Loucy (cell line): ENCODE measurements around the gene SBK3.
"Not testable (repeated sequence)": the region's sequence is repeated elsewhere in the genome, so short reads cannot be mapped to it uniquely, and the experiment has no call there.

ENCODE experiments used
- EZH2phosphoT487 ChIP-seq: fragments of 200-600 bp; IDR thresholded peaks from 2 replicates; pipeline ENCODE4 v1.6.1; 2018; ENCODE audit warnings: antibody characterized with exemption, mild to moderate bottlenecking, moderate library complexity, borderline replicate concordance
- TF ChIP-seq, protein P1 (sequence below): fragments of 200-600 bp; sonication (generic); conservative IDR thresholded peaks from 2 replicates; pipeline ENCODE4 v1.5.1; 2014; ENCODE audit warnings: mild to moderate bottlenecking, antibody characterized with exemption, low read length

DNA sequence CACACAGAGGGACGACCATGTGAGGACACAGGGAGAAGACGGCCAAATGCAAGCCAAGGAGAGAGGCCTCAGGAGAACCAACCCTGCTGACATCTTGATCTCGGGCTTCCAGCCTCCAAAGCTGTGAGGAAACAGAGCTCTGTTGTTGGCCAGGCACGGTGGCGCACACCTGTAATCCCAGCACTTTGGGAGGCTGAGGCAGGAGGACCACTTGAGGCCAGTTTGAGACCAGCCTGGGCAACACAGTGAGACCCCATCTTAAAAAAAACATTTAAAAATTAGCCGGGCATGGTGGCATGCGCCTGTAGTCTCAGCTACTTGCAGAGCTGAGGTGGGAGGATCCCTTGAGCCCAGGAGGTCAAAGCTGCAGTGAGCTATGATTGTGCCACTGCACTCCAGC is 11.1 kb downstream of the SBK3 start:
- TF ChIP-seq, protein P1, sequence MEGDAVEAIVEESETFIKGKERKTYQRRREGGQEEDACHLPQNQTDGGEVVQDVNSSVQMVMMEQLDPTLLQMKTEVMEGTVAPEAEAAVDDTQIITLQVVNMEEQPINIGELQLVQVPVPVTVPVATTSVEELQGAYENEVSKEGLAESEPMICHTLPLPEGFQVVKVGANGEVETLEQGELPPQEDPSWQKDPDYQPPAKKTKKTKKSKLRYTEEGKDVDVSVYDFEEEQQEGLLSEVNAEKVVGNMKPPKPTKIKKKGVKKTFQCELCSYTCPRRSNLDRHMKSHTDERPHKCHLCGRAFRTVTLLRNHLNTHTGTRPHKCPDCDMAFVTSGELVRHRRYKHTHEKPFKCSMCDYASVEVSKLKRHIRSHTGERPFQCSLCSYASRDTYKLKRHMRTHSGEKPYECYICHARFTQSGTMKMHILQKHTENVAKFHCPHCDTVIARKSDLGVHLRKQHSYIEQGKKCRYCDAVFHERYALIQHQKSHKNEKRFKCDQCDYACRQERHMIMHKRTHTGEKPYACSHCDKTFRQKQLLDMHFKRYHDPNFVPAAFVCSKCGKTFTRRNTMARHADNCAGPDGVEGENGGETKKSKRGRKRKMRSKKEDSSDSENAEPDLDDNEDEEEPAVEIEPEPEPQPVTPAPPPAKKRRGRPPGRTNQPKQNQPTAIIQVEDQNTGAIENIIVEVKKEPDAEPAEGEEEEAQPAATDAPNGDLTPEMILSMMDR = not testable (repeated sequence)
- not testable (repeated sequence) for TF ChIP-seq EZH2phosphoT487
